ENCODE measurements around the gene TLK2.

Gene TLK2

GRCh38 chr17:62625184-62625869 is 146.7 kb downstream of the TLK2 start:
- Histone ChIP-seq H3K23ac (ENCODE audit: low read length) (no peak overlapping the region), H3K4me1 (ENCODE audit: control insufficient read depth, low read depth, low read length) (peaks cover 10% of the 10 kb centered on the region), H2BK15ac (replicated peaks; ENCODE audit: low read depth) (no peak overlapping the region), H3K79me1 (ENCODE audit: low read length) (peaks cover 8% of the 10 kb centered on the region), H2BK5ac (ENCODE audit: low read length) (no peak overlapping the region), H2AK5ac (ENCODE audit: low read length) (no peak overlapping the region), H3K4me3 (ENCODE audit: low read length) (no peak overlapping the region), H3K4ac (ENCODE audit: low read depth, low read length) (no peak overlapping the region), H4K5ac (ENCODE audit: low read length) (no peak overlapping the region), H4K8ac (ENCODE audit: low read depth, low read length) (no peak overlapping the region), H2BK120ac (ENCODE audit: low read depth, low read length) (no peak overlapping the region), H3K27ac (ENCODE audit: low read depth, low read length) (no peak overlapping the region), H3K79me2 (ENCODE audit: control insufficient read depth, insufficient read depth, low read length) (peaks cover 26% of the 10 kb centered on the region), H3K9ac (ENCODE audit: low read length) (no peak overlapping the region), H3K27me3 (ENCODE audit: insufficient read depth, low read length, poor library complexity) (no peaks in the 10 kb centered on the region), H3K4me2 (ENCODE audit: low read length) (no peak overlapping the region), H3K36me3 (ENCODE audit: control insufficient read depth, insufficient read depth, low read length) (no peaks in the 10 kb centered on the region), H3K56ac (ENCODE audit: low read length) (peak overlapping the region; percentile 45), H3K18ac (ENCODE audit: low read length) (no peak overlapping the region)
- DNase-seq: no peak
- WGBS (ENCODE audit: extremely low coverage, insufficient coverage, low lambda C conversion rate): no CpG with 5 or more reads among the region's 19 CpGs

GRCh38 chr17:62625870-62626200 is 147.2 kb downstream of the TLK2 start:
- Histone ChIP-seq H3K36me3 (ENCODE audit: control insufficient read depth, insufficient read depth, low read length) (no peaks in the 10 kb centered on the region), H3K79me1 (ENCODE audit: low read length) (peaks cover 11% of the 10 kb centered on the region), H2AK5ac (ENCODE audit: low read length) (no peak overlapping the region), H2BK15ac (replicated peaks; ENCODE audit: low read depth) (no peak overlapping the region), H3K4me2 (ENCODE audit: low read length) (no peak overlapping the region), H3K4ac (ENCODE audit: low read depth, low read length) (no peak overlapping the region), H4K8ac (ENCODE audit: low read depth, low read length) (no peak overlapping the region), H3K23ac (ENCODE audit: low read length) (no peak overlapping the region), H3K18ac (ENCODE audit: low read length) (no peak overlapping the region), H4K5ac (ENCODE audit: low read length) (no peak overlapping the region), H3K27ac (ENCODE audit: low read depth, low read length) (no peak overlapping the region), H3K4me3 (ENCODE audit: low read length) (no peak overlapping the region), H3K9ac (ENCODE audit: low read length) (no peak overlapping the region), H3K27me3 (ENCODE audit: insufficient read depth, low read length, poor library complexity) (no peaks in the 10 kb centered on the region), H2BK120ac (ENCODE audit: low read depth, low read length) (no peak overlapping the region), H3K4me1 (ENCODE audit: control insufficient read depth, low read depth, low read length) (peaks cover 12% of the 10 kb centered on the region), H3K56ac (ENCODE audit: low read length) (peak overlapping the region; percentile 47), H3K79me2 (ENCODE audit: control insufficient read depth, insufficient read depth, low read length) (peaks cover 31% of the 10 kb centered on the region), H2BK5ac (ENCODE audit: low read length) (no peak overlapping the region)
- peak; percentile 47 for DNase-seq
- whole genome bisulfite sequencing (ENCODE audit: extremely low coverage, insufficient coverage, low lambda C conversion rate): no CpG with 5 or more reads among the region's 4 CpGs

- peak overlapping the region; percentile 93 for H3K27ac ChIP-seq (ENCODE audit: low read depth, low read length)
Observed at GRCh38 chr17:62626719-62627218, 148.1 kb downstream of the TLK2 start.

DNA sequence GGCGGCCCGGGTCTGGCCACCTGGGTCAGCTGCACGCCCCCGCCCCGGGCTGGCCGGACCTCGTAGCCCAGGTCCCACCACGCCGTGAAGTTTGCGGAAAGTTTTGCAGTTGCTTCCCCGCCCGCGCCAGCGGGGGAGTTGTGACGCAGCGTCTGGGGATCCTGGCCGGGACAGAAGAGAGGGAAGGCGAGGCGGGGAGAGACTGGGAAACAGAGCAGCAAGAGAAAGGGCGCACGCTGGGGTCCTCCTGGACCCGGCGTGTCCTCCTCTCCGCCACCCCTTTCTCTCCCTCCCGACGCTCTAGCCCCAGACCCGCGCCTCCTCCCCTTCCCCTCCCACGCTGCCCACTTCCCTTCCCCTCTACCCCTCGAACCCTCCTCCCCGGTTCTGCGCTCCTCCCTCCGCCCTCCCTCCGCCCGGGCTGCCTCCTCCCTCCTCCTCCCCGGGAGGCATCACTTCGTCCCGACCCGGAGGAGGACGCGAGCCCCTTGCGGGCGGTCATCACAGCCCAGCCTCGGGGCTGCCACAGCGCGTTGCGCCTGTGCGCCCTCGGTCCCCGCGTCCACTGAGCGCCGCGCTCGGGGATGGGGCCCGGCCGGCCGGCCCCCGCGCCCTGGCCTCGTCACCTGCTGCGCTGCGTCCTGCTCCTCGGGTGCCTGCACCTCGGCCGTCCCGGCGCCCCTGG is 148.7 kb downstream of the TLK2 start, which contains the start of gene MRC2:
TSS of gene MRC2 (plus strand) at position 452 of the 685 bp plus-strand sequence. CDS start at position 585, 133 bp downstream.
- Histone ChIP-seq H2AK5ac (ENCODE audit: low read length) (no peak within 1 kb of the TSS), H2BK120ac (ENCODE audit: low read depth, low read length) (peak within 1 kb of the TSS; percentile 78), H3K27ac (ENCODE audit: low read depth, low read length) (peak within 1 kb of the TSS; percentile 93), H3K4me2 (ENCODE audit: low read length) (peak within 1 kb of the TSS; percentile 73), H3K9ac (ENCODE audit: low read length) (peak within 1 kb of the TSS; percentile 96), H2BK15ac (replicated peaks; ENCODE audit: low read depth) (no peak within 1 kb of the TSS), H3K18ac (ENCODE audit: low read length) (peak within 1 kb of the TSS; percentile 95), H3K79me2 (ENCODE audit: control insufficient read depth, insufficient read depth, low read length) (peaks cover 46% of the 10 kb centered on the region), H3K27me3 (ENCODE audit: insufficient read depth, low read length, poor library complexity) (no peaks in the 10 kb centered on the region), H3K79me1 (ENCODE audit: low read length) (peaks cover 18% of the 10 kb centered on the region), H3K56ac (ENCODE audit: low read length) (peak within 1 kb of the TSS; percentile 98), H3K23ac (ENCODE audit: low read length) (peak within 1 kb of the TSS; percentile 4), H3K4me3 (ENCODE audit: low read length) (peak within 1 kb of the TSS; percentile 82), H3K36me3 (ENCODE audit: control insufficient read depth, insufficient read depth, low read length) (no peaks in the 10 kb centered on the region), H4K8ac (ENCODE audit: low read depth, low read length) (peak within 1 kb of the TSS; percentile 44), H4K5ac (ENCODE audit: low read length) (no peak within 1 kb of the TSS), H2BK5ac (ENCODE audit: low read length) (peak within 1 kb of the TSS; percentile 79), H3K4me1 (ENCODE audit: control insufficient read depth, low read depth, low read length) (peaks cover 16% of the 10 kb centered on the region), H3K4ac (ENCODE audit: low read depth, low read length) (peak within 1 kb of the TSS; percentile 98)
- peak; percentile 93 for DNase-seq
- WGBS (ENCODE audit: extremely low coverage, insufficient coverage, low lambda C conversion rate): no CpG with 5 or more reads among the region's 68 CpGs

More at GRCh38 chr17:62626719-62627218, 148.1 kb downstream of the TLK2 start:
- H3K4me1 ChIP-seq (ENCODE audit: control insufficient read depth, low read depth, low read length): peaks cover 16% of the 10 kb centered on the region
- peak; percentile 91 for DNase-seq
- H3K56ac ChIP-seq (ENCODE audit: low read length): peak overlapping the region; percentile 98
- H2BK15ac ChIP-seq (replicated peaks; ENCODE audit: low read depth): no peak overlapping the region
- no peak overlapping the region for H4K8ac ChIP-seq (ENCODE audit: low read depth, low read length)
- peaks cover 40% of the 10 kb centered on the region for H3K79me2 ChIP-seq (ENCODE audit: control insufficient read depth, insufficient read depth, low read length)
- peak overlapping the region; percentile 39 for H2BK120ac ChIP-seq (ENCODE audit: low read depth, low read length)
- H3K9ac ChIP-seq (ENCODE audit: low read length): peak overlapping the region; percentile 96
- H3K4ac ChIP-seq (ENCODE audit: low read depth, low read length): peak overlapping the region; percentile 82
- no peak overlapping the region for H2AK5ac ChIP-seq (ENCODE audit: low read length)
- WGBS (ENCODE audit: extremely low coverage, insufficient coverage, low lambda C conversion rate): no CpG with 5 or more reads among the region's 21 CpGs
- peak overlapping the region; percentile 86 for H3K18ac ChIP-seq (ENCODE audit: low read length)
- peaks cover 18% of the 10 kb centered on the region for H3K79me1 ChIP-seq (ENCODE audit: low read length)
- H4K5ac ChIP-seq (ENCODE audit: low read length): no peak overlapping the region
- H3K4me3 ChIP-seq (ENCODE audit: low read length): no peak overlapping the region
- peak overlapping the region; percentile 39 for H2BK5ac ChIP-seq (ENCODE audit: low read length)
- H3K36me3 ChIP-seq (ENCODE audit: control insufficient read depth, insufficient read depth, low read length): no peaks in the 10 kb centered on the region
- peak overlapping the region; percentile 56 for H3K4me2 ChIP-seq (ENCODE audit: low read length)
- H3K23ac ChIP-seq (ENCODE audit: low read length): no peak overlapping the region
- no peaks in the 10 kb centered on the region for H3K27me3 ChIP-seq (ENCODE audit: insufficient read depth, low read length, poor library complexity)

DNA sequence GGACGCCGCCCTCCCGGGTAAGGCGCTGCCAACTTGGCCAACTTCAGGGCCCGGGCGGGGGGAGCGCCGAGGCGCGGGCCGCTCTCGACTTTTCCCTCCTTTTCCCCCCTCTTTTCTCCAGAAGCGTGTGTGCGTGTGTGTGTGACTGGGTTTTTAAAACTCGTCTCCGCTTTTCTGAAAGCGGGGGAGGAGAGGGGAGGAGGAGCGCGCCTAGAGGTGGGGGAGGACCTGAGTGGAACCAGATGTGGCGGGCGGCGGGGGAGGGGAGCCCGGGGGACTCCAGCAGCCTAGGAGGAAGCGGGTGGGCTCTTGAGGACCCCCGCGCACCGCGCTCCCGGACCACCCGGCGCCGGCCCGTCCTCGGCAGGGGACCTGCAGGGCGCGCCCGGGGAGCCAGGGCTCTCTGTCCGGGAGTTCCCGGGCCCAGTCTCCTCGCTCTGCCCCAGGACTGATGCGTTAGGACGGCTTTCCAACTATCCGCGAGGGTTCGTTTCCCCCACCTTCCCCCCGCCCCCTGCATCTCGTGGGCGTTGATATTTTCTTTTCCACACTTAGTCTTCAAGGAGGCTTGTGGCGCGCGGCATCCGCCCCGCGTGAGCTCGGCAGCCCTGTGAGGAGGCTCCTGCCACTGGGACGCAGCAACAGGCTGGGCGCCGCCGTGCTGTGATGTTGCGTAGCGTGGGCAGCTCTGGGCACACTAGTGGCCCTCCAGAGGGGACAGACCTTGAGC is 149.4 kb downstream of the TLK2 start:
- peaks cover 23% of the 10 kb centered on the region for H3K79me1 ChIP-seq (ENCODE audit: low read length)
- no peak overlapping the region for H4K5ac ChIP-seq (ENCODE audit: low read length)
- no peak overlapping the region for H2AK5ac ChIP-seq (ENCODE audit: low read length)
- peak overlapping the region; percentile 95 for H3K18ac ChIP-seq (ENCODE audit: low read length)
- H2BK15ac ChIP-seq (replicated peaks; ENCODE audit: low read depth): no peak overlapping the region
- peak overlapping the region; percentile 82 for H3K4me3 ChIP-seq (ENCODE audit: low read length)
- H3K27me3 ChIP-seq (ENCODE audit: insufficient read depth, low read length, poor library complexity): no peaks in the 10 kb centered on the region
- peak overlapping the region; percentile 79 for H2BK5ac ChIP-seq (ENCODE audit: low read length)
- peak; percentile 53 for DNase-seq
- peak overlapping the region; percentile 93 for H3K27ac ChIP-seq (ENCODE audit: low read depth, low read length)
- H4K8ac ChIP-seq (ENCODE audit: low read depth, low read length): peak overlapping the region; percentile 44
- peak overlapping the region; percentile 96 for H3K9ac ChIP-seq (ENCODE audit: low read length)
- peak overlapping the region; percentile 73 for H3K4me2 ChIP-seq (ENCODE audit: low read length)
- peak overlapping the region; percentile 98 for H3K56ac ChIP-seq (ENCODE audit: low read length)
- peak overlapping the region; percentile 98 for H3K4ac ChIP-seq (ENCODE audit: low read depth, low read length)
- WGBS (ENCODE audit: extremely low coverage, insufficient coverage, low lambda C conversion rate): no CpG with 5 or more reads among the region's 61 CpGs
- peak overlapping the region; percentile 4 for H3K23ac ChIP-seq (ENCODE audit: low read length)
- peaks cover 52% of the 10 kb centered on the region for H3K79me2 ChIP-seq (ENCODE audit: control insufficient read depth, insufficient read depth, low read length)
- H2BK120ac ChIP-seq (ENCODE audit: low read depth, low read length): peak overlapping the region; percentile 78
- peaks cover 20% of the 10 kb centered on the region for H3K4me1 ChIP-seq (ENCODE audit: control insufficient read depth, low read depth, low read length)
- H3K36me3 ChIP-seq (ENCODE audit: control insufficient read depth, insufficient read depth, low read length): no peaks in the 10 kb centered on the region

All from mesendoderm (in vitro differentiated cells).